Breast epithelium (tissue), 4 donors: ENCODE data around the gene CKAP4. TPM values are rescaled to one million over a fixed set of nuclear protein-coding genes. Genes with fewer than 3 reads are reported as not detected.

Experiments
- DNase-seq, 2 donors: peaks; one replicate each; pipeline ENCODE4 v3.0.0-alpha.2; 2019; ENCODE audit warnings: low spot score in 2 of 2
- H3K27ac ChIP-seq, 2 donors: fragments of 200-600 bp; sonication (generic) in 1 of 2; one replicate each; pipeline ENCODE4 v1.5.1; 2016 to 2019; ENCODE audit warnings: mild to moderate bottlenecking in 1 of 2
- H3K27me3 ChIP-seq, 2 donors: fragments of 200-600 bp; sonication (generic) in 1 of 2; one replicate each; pipeline versions ENCODE4 v1.5.1 to v1.6.0; 2017 to 2019; ENCODE audit warnings: control low read depth in 1 of 2, mild to moderate bottlenecking in 1 of 2
- H3K36me3 ChIP-seq: fragments of 200-600 bp; one replicate; pipeline ENCODE4 v1.5.1; 2019
- H3K4me1 ChIP-seq, 2 donors: fragments of 200-600 bp; sonication (generic); one replicate each; pipeline ENCODE4 v1.5.1; 2016 to 2019; ENCODE audit warnings: control low read depth in 1 of 2
- H3K4me3 ChIP-seq, 3 donors: fragments of 200-600 bp; sonication (generic); 1 replicate in 2 of 3; 2 replicates in 1 of 3; pipeline ENCODE4 v1.5.1; 2016 to 2019; ENCODE audit warnings: mild to moderate bottlenecking in 3 of 3, moderate library complexity in 2 of 3
- H3K9me3 ChIP-seq, 2 donors: fragments of 200-600 bp; sonication (generic) in 1 of 2; one replicate each; pipeline ENCODE4 v1.5.1; 2016 to 2019; ENCODE audit warnings: control low read depth in 1 of 2
- CTCF ChIP-seq, 3 donors: fragments of 450-650 bp; IDR thresholded peaks; one replicate each; pipeline ENCODE4 v1.5.1; 2016 to 2017; ENCODE audit warnings: antibody characterized with exemption in 3 of 3, mild to moderate bottlenecking in 3 of 3, moderate library complexity in 3 of 3
- POLR2A ChIP-seq: fragments of 450-650 bp; IDR thresholded peaks from one replicate; pipeline ENCODE4 v1.6.1; 2016; ENCODE audit warnings: antibody characterized with exemption, mild to moderate bottlenecking, moderate library complexity
- POLR2AphosphoS5 ChIP-seq, 3 donors: sonication (generic); formaldehyde crosslinking; IDR thresholded peaks; one replicate each; pipeline ENCODE4 v1.6.1; 2017; ENCODE audit warnings: antibody characterized with exemption in 3 of 3
- intact Hi-C: fragments of 100-400 bp; cut with DNase I; formaldehyde crosslinking; loops from one replicate; pipeline ENCODE4 v1.15.1; 2023; ENCODE audit warnings: low total_unique reads
- total RNA-seq, 3 donors: library from RNA; depleted of rRNA; stranded (reverse); fragments of >200 nt; gene quantifications; one replicate each; pipeline ENCODE4 v1.1.0, GENCODE V29; 2016

The CKAP4 gene
- total RNA-seq, 3 donors from 2014 or later = 22.0 to 39.3 (median 30.9) TPM

- intact Hi-C loops = no loop called here
- no peak for TF ChIP-seq CTCF (IDR thresholded peaks at IDR 0.05)
- TF ChIP-seq POLR2A = no peak
- TF ChIP-seq POLR2AphosphoS5 (IDR thresholded peaks at IDR 0.05) = no peak
- H3K27me3 ChIP-seq = no peaks in the 10 kb centered on the region
Observed at GRCh38 chr12:106267535-106267934, 19.7 kb upstream of the CKAP4 start.

GRCh38 chr12:106265116-106265515 is 17.3 kb upstream of the CKAP4 start:
- no peak overlapping the region for H3K27ac ChIP-seq
- no peaks in the 10 kb centered on the region for H3K4me1 ChIP-seq
- no peaks in the 10 kb centered on the region for H3K27me3 ChIP-seq
- H3K9me3 ChIP-seq = no peaks in the 10 kb centered on the region
- no peaks in the 10 kb centered on the region for H3K36me3 ChIP-seq
- intact Hi-C loops = no loop called here
- no peak for TF ChIP-seq CTCF (IDR thresholded peaks at IDR 0.05)
- TF ChIP-seq POLR2A = no peak
- no peak for TF ChIP-seq POLR2AphosphoS5 (IDR thresholded peaks at IDR 0.05)
- no peak overlapping the region for H3K4me3 ChIP-seq
- no peak for DNase-seq

More at GRCh38 chr12:106267535-106267934, 19.7 kb upstream of the CKAP4 start:
- DNase-seq = no peak
- Histone ChIP-seq H3K27ac (no peak overlapping the region), H3K36me3 (no peaks in the 10 kb centered on the region), H3K9me3 (no peaks in the 10 kb centered on the region), H3K4me1 (no peaks in the 10 kb centered on the region), H3K4me3 (no peak overlapping the region)

DNA sequence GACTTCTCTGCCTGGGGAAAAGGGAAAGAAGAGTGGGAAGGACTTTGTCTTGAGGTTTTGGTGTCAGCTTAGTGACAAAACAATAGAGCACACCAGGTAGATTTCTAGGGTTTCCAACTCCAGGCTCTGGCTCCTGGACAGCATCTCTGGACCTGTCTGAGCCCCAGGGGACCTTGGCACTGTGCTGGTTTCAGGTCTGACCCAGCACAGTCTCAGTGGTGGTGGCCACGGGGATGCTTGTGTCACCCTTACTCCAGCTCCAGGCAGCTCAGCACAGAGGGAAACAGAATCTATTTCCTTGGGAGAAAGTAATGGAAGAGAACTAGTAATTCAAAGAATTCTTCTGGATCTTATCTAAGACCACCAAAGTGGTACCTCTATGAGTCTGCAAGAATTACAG is 11.1 kb upstream of the CKAP4 start:
- intact Hi-C loops = no loop called here
- Histone ChIP-seq H3K9me3 (no peaks in the 10 kb centered on the region), H3K27ac (no peak overlapping the region), H3K4me3 (no peak overlapping the region), H3K4me1 (no peaks in the 10 kb centered on the region), H3K36me3 (no peaks in the 10 kb centered on the region), H3K27me3 (no peaks in the 10 kb centered on the region)
- TF ChIP-seq POLR2AphosphoS5 (IDR thresholded peaks at IDR 0.05) (no peak), POLR2A (no peak), CTCF (IDR thresholded peaks at IDR 0.05) (no peak)
- no peak for DNase-seq

- intact Hi-C loops = no loop called here
- no peak overlapping the region for H3K27ac ChIP-seq
- H3K4me3 ChIP-seq = no peak overlapping the region
- TF ChIP-seq CTCF (IDR thresholded peaks at IDR 0.05) (no peak), POLR2AphosphoS5 (IDR thresholded peaks at IDR 0.05) (no peak), POLR2A (no peak)
- no peaks in the 10 kb centered on the region for H3K4me1 ChIP-seq
- H3K36me3 ChIP-seq = no peaks in the 10 kb centered on the region
- H3K27me3 ChIP-seq = no peaks in the 10 kb centered on the region
- DNase-seq = no peak
- H3K9me3 ChIP-seq = no peaks in the 10 kb centered on the region
Observed at GRCh38 chr12:106258226-106258625, 10.4 kb upstream of the CKAP4 start.

- Histone ChIP-seq H3K4me3 (no peak overlapping the region), H3K27ac (no peak overlapping the region), H3K27me3 (no peaks in the 10 kb centered on the region), H3K9me3 (no peaks in the 10 kb centered on the region), H3K36me3 (no peaks in the 10 kb centered on the region), H3K4me1 (no peaks in the 10 kb centered on the region)
- TF ChIP-seq CTCF (IDR thresholded peaks at IDR 0.05) = no peak
- TF ChIP-seq POLR2A = no peak
- no peak for TF ChIP-seq POLR2AphosphoS5 (IDR thresholded peaks at IDR 0.05)
- intact Hi-C loops = no loop called here
- no peak for DNase-seq
Observed at GRCh38 chr12:106256524-106256923, 8.7 kb upstream of the CKAP4 start.
